BJ (cell line): ENCODE data around the gene CCDC6. TPM values are rescaled to one million over a fixed set of nuclear protein-coding genes. Genes with fewer than 3 reads are reported as not detected.
A peak's percentile ranks its signal among the peaks of the same experiment; 100 is the strongest.

Experiments used
- CTCF ChIA-PET: fragments of 350-600 bp; formaldehyde crosslinking; extraction: SDS; loops from one replicate; lab custom pipeline; 2021; ENCODE audit warnings: antibody characterized with exemption, inconsistent platforms; lab: Yijun Ruan, JAX
- POLR2A ChIA-PET: fragments of 300-600 bp; sonication (Branson Sonifier 250); formaldehyde crosslinking; extraction: SDS; loops from one replicate; lab custom pipeline; 2021; ENCODE audit warnings: antibody characterized with exemption; lab: Charles Lee
- DNase-seq: peaks from one replicate; pipeline ENCODE4 v3.0.0-alpha.2; 2011; ENCODE audit warnings: low read depth
- H3K27me3 ChIP-seq: 2 replicates; pipeline ENCODE4 v1.6.0; 2011; ENCODE audit warnings: low read length; ENCODE audit not compliant: control insufficient read depth, insufficient read depth
- H3K36me3 ChIP-seq: 2 replicates; pipeline ENCODE4 v1.5.1; 2011; ENCODE audit warnings: low read length; ENCODE audit not compliant: control insufficient read depth, insufficient read depth
- H3K4me3 ChIP-seq: 2 replicates; pipeline ENCODE4 v1.5.1; 2011; ENCODE audit warnings: low read depth, mild to moderate bottlenecking, control low read depth, low read length
- polyA plus RNA-seq: library from polyadenylated mRNA; depleted of rRNA; stranded (reverse); fragments of >200 nt; gene quantifications from 2 replicates; pipeline ENCODE4 v1.2.3, GENCODE V29; 2011
- TF ChIP-seq, protein P1 (sequence below): IDR thresholded peaks from 2 replicates; pipeline ENCODE4 v1.5.1; 2011; ENCODE audit warnings: low read depth, mild to moderate bottlenecking, control low read depth, inconsistent platforms, low read length, moderate library complexity; ENCODE audit not compliant: insufficient read depth

Gene CCDC6
- polyA plus RNA-seq, 1 experiment, result 17.2 TPM

DNA sequence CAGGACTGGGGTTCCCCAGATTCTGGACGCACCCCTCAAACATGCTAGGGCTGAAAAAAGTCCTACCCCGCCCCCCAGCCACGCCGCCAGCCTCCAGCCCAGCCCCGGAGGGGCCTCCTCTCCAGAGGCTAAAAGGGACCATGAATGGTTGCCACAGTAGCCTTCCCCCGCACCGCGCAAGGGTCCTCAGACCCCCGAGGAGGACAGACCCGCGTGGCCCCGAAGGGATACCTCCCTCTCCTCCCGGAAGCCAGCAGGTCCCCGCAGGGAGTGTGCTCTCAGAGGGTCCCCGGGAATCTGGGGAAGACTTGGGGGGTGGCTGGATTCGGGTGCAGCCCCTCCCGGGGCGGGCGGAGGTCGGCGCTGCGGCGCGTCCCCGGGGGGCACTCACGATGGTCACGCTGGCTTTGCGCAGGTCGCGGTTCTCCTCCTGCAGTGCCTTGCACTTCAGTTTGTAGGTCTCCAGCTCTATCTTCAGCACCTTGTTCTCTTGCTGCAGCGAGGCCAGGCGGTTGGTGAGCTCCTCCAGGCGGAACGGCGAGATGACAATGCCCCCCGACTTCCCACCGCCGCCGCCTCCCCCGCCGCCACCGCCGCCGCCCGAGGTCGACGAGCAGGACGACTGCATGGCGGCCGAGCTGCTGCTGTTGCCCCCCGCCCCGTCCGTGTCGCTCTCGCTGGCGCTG is 482 bp downstream of the CCDC6 start:
- peak overlapping the region; percentile 94 for H3K4me3 ChIP-seq
- ChIA-PET POLR2A (no interaction called here), CTCF (interaction anchor here (0.6 to 2.1 kb wide), 18 partner anchors 8 to 280 kb away, joined by 3 to 10 read pairs (median 4); no protein-coding TSS in a partner anchor)
- H3K36me3 ChIP-seq, result no peaks in the 10 kb centered on the region
- H3K27me3 ChIP-seq, result no peaks in the 10 kb centered on the region
- no peak for DNase-seq
- TF ChIP-seq, protein P1, sequence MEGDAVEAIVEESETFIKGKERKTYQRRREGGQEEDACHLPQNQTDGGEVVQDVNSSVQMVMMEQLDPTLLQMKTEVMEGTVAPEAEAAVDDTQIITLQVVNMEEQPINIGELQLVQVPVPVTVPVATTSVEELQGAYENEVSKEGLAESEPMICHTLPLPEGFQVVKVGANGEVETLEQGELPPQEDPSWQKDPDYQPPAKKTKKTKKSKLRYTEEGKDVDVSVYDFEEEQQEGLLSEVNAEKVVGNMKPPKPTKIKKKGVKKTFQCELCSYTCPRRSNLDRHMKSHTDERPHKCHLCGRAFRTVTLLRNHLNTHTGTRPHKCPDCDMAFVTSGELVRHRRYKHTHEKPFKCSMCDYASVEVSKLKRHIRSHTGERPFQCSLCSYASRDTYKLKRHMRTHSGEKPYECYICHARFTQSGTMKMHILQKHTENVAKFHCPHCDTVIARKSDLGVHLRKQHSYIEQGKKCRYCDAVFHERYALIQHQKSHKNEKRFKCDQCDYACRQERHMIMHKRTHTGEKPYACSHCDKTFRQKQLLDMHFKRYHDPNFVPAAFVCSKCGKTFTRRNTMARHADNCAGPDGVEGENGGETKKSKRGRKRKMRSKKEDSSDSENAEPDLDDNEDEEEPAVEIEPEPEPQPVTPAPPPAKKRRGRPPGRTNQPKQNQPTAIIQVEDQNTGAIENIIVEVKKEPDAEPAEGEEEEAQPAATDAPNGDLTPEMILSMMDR, result no peak

DNA sequence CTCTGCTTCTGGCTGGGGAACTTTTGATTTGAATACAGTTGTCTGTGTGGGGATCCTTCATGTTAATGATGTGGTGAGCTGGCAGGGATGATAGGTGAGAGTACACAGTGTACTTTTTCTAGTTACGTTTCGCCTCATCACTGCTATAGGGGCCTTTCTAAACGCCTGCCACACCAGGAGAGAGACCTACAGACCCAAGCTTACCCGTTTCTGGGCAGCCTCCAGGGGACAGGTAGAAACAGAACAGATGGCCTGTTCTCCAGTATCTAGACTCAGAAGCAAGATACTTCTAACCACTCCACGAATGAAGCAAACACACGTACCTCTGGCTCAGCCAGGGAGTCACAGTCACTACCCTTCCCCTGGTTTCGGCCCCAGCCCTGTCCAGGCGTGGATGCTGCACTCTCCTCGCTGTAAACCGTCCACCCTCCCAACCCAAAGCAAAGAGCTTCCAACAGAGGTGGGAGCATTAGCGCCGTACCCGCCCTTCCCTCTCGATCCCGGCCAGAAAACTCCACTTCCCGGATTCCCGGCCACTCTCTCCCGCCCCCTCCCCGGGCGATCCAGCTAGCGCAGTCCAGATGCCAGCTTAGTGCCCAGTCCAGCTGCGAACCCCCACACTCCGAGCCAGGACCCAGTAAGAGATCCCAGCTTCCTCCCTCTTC is 1.2 kb downstream of the CCDC6 start:
- DNase-seq, result no peak
- POLR2A ChIA-PET, result no interaction called here

DNA sequence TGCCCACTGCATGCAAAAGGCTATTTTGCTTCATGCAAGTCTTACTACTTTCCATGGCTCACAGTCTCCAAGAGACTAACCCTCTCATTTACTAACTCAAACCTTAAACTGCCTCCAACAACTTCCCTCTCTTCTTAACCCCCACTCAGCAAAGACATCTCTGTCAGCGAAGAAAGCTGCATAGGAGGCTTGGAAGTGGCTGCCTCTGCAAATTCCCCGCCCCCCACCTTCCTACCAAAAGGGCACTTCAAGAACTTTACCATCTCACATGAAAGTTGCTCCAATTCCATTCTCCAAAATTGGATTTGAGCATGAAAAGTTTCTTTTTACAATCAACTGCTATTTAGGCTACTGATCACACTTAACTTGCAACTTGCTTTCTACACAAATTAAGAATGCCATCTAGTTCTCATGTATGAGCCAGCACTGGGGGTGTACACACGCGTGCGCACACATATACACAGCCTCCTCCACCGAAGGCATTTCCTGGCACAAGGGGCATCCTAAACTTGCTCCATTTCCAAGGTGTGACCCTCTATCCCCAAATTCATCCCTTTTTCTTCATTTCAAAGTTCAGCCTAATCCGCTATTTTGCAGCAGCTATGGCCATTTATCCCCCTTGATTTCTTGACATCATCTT is 1.8 kb downstream of the CCDC6 start:
- H3K36me3 ChIP-seq, result no peaks in the 10 kb centered on the region
- TF ChIP-seq, protein P1, result no peak
- POLR2A ChIA-PET, result no interaction called here
- peak overlapping the region; percentile 94 for H3K4me3 ChIP-seq
- no peak for DNase-seq
- H3K27me3 ChIP-seq, result no peaks in the 10 kb centered on the region
- CTCF ChIA-PET, result interaction anchor here (1.4 to 1.6 kb wide), 2 partner anchors 16 to 74 kb away, joined by 4 to 5 read pairs; no protein-coding TSS in a partner anchor

More for the DNA sequence above, 1.2 kb downstream of the CCDC6 start:
- Histone ChIP-seq H3K27me3 (no peaks in the 10 kb centered on the region), H3K4me3 (peak overlapping the region; percentile 94), H3K36me3 (no peaks in the 10 kb centered on the region)
- CTCF ChIA-PET, result interaction anchor here (1.4 to 2.1 kb wide), 7 partner anchors 16 to 209 kb away, joined by 3 to 10 read pairs (median 4); no protein-coding TSS in a partner anchor
- TF ChIP-seq, protein P1, result 0 out of 2 replicates have a peak, but pooled peaks have one; percentile 6

DNA sequence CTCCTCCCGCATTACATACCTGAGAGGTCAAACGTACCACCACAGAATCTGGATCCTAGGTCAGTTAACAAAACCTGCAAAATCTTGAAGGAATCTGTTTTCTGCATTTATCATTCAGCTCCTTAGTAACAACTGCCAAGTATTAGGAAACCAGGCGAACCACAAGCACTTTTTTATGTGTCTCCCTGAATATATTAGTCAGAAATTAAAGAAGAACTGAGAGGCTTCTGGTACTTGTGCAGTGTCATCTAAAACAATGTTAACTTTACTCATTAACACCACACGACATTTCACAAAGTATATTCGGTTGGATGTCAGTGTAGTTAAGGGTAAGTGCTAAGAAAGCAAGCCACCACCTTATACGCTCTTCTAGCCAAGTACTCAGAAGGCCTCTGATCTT is 2.5 kb downstream of the CCDC6 start:
- POLR2A ChIA-PET, result no interaction called here
- TF ChIP-seq, protein P1, result no peak
- Histone ChIP-seq H3K27me3 (no peaks in the 10 kb centered on the region), H3K4me3 (no peak overlapping the region), H3K36me3 (no peaks in the 10 kb centered on the region)
- no peak for DNase-seq
- CTCF ChIA-PET, result no interaction called here

DNA sequence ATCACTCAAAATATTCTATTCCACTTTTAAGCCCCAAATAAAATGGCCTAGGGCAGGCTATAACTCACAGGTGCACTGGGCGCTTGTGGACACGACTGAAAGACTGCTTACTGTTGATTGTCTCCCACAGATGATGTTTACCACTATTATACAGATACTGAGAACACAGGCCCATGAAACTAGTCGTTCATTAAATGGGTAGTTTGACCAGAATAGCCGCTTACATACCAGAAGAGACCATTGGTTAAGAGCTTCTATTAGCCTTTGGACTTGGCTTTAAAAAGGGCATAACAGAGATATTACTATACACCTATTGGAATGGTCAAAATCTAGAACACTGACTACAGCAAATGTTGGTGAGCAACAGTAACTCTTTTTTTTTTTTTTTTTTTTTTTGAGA is 4.3 kb downstream of the CCDC6 start:
- Histone ChIP-seq H3K4me3 (no peak overlapping the region), H3K27me3 (no peaks in the 10 kb centered on the region), H3K36me3 (no peaks in the 10 kb centered on the region)
- TF ChIP-seq, protein P1, result no peak
- POLR2A ChIA-PET, result no interaction called here
- DNase-seq, result no peak
- CTCF ChIA-PET, result interaction anchor here (1.8 kb wide), 1 partner anchor 14 kb away, joined by 5 read pairs; no protein-coding TSS in a partner anchor
